GM21717 (cell line): ENCODE data around the gene PCDHB16.
"Not testable (repeated sequence)": the region's sequence is repeated elsewhere in the genome, so short reads cannot be mapped to it uniquely, and the experiment has no call there.

ENCODE experiments used
- ATAC-seq: cut with Tn5 transposase; IDR thresholded peaks from one replicate; pipeline ENCODE4 v1.9.1; 2021; ENCODE audit warnings: mild to moderate bottlenecking, moderate library complexity; ENCODE audit not compliant: unreplicated experiment

Gene PCDHB16

GRCh38 chr5:141182248-141182647, at the start of gene PCDHB16:
PCDHB16 (plus strand) TSS chr5:141182387; CDS start chr5:141182560, 173 bp downstream.
- no peak for ATAC-seq

- ATAC-seq = no peak
Measured at GRCh38 chr5:141135030-141135717, 47.0 kb upstream of the PCDHB16 start, which contains the start of gene PCDHB5. PCDHB5 (plus strand) TSS chr5:141135206; CDS start chr5:141135435, 229 bp downstream.

GRCh38 chr5:141135718-141136266, 46.4 kb upstream of the PCDHB16 start:
- no peak for ATAC-seq

- not testable (repeated sequence) for ATAC-seq
Measured at GRCh38 chr5:141137346-141137745, 44.8 kb upstream of the PCDHB16 start.

GRCh38 chr5:141149812-141150211, 32.4 kb upstream of the PCDHB16 start, which contains the start of gene PCDHB6:
PCDHB6 (plus strand) TSS chr5:141150057; CDS start chr5:141150258, 201 bp downstream.
- ATAC-seq = no peak

GRCh38 chr5:141150224-141150992, 31.8 kb upstream of the PCDHB16 start:
- no peak for ATAC-seq

- ATAC-seq = no peak
Measured at GRCh38 chr5:141150993-141151325, 31.2 kb upstream of the PCDHB16 start.

GRCh38 chr5:141151632-141152031, 30.6 kb upstream of the PCDHB16 start:
- not testable (repeated sequence) for ATAC-seq

GRCh38 chr5:141152096-141152495, 30.1 kb upstream of the PCDHB16 start:
- ATAC-seq = not testable (repeated sequence)

GRCh38 chr5:141155540-141156374, 26.4 kb upstream of the PCDHB16 start:
- ATAC-seq = no peak

GRCh38 chr5:141157356-141157755, 24.8 kb upstream of the PCDHB16 start:
- ATAC-seq = not testable (repeated sequence)

GRCh38 chr5:141157901-141158300, 24.3 kb upstream of the PCDHB16 start:
- not testable (repeated sequence) for ATAC-seq

- ATAC-seq = no peak
Measured at GRCh38 chr5:141172381-141173204, 9.6 kb upstream of the PCDHB16 start, which contains the start of gene PCDHB7. PCDHB7 (plus strand) TSS chr5:141172644; CDS start chr5:141172836, 192 bp downstream.

GRCh38 chr5:141174291-141175104, 7.7 kb upstream of the PCDHB16 start:
- ATAC-seq = not testable (repeated sequence)

GRCh38 chr5:141175933-141176332, 6.3 kb upstream of the PCDHB16 start:
- no peak for ATAC-seq

- ATAC-seq = not testable (repeated sequence)
Measured at GRCh38 chr5:141177577-141178191, 4.5 kb upstream of the PCDHB16 start, which contains the start of gene PCDHB8. PCDHB8 (plus strand) TSS chr5:141177790; CDS start chr5:141178035, 245 bp downstream.

- ATAC-seq = not testable (repeated sequence)
Measured at GRCh38 chr5:141179371-141179770, 2.8 kb upstream of the PCDHB16 start.

GRCh38 chr5:141179876-141180275, 2.3 kb upstream of the PCDHB16 start:
- not testable (repeated sequence) for ATAC-seq
